ENCODE measurements around the gene GPC1. TPM values are rescaled to one million over a fixed set of nuclear protein-coding genes. Genes with fewer than 3 reads are reported as not detected.
A peak's percentile ranks its signal among the peaks of the same experiment; 100 is the strongest.
"Not testable (repeated sequence)": the region's sequence is repeated elsewhere in the genome, so short reads cannot be mapped to it uniquely, and the experiment has no call there.

The GPC1 gene
- total RNA-seq, 2 donors from 2014 or later = 37.8 to 69.7 TPM

DNA sequence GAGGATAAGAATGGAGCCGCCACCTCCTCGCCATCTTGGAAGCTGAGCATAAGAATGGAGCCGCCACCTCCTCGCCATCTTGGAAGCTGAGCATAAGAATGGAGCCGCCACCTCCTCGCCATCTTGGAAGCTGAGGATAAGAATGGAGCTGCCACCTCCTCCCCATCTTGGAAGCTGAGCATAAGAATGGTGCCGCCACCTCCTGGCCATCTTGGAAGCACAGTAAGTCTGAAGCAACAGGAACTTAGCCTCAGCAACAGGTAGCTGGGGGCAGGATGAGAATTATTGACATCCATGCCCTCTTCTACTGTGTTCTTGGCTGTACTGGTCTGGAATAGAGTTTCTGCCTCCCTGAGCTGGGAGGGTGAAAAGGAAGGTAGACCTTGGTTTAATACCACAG, 61.6 kb downstream of the GPC1 start:
- not testable (repeated sequence) for H3K36me3 ChIP-seq (ENCODE audit: control insufficient read depth, insufficient read depth, low read length); H3K9ac ChIP-seq (ENCODE audit: extremely low read depth, low read length, poor library complexity, severe bottlenecking); H3K27ac ChIP-seq (ENCODE audit: low read depth, low read length); H3K4me1 Mint-ChIP-seq; H3K27ac Mint-ChIP-seq; H3K4me3 Mint-ChIP-seq; H3K36me3 Mint-ChIP-seq (ENCODE audit: low read depth); H3K4me1 ChIP-seq (ENCODE audit: control insufficient read depth, insufficient read depth, low read length); H3K4me3 ChIP-seq (ENCODE audit: low read length); H3K27me3 ChIP-seq (ENCODE audit: control insufficient read depth, insufficient read depth, low read length, poor library complexity, severe bottlenecking)
- DNase-seq = peak; percentile 86
- peaks cover 14% of the 10 kb centered on the region for H3K9me3 ChIP-seq (ENCODE audit: control insufficient read depth, low read length)
- Mint-ChIP-seq H3K27me3 (ENCODE audit: insufficient read depth) (peaks cover 11% of the 10 kb centered on the region), H3K9me3 (peaks cover 31% of the 10 kb centered on the region)
- 82 to 94% methylated on average over 3 to 7 of the region's 7 CpGs for WGBS, 2 experiments (ENCODE audit: insufficient coverage in 1 of 2, insufficient read length in 1 of 2)
- TF ChIP-seq, protein P1, sequence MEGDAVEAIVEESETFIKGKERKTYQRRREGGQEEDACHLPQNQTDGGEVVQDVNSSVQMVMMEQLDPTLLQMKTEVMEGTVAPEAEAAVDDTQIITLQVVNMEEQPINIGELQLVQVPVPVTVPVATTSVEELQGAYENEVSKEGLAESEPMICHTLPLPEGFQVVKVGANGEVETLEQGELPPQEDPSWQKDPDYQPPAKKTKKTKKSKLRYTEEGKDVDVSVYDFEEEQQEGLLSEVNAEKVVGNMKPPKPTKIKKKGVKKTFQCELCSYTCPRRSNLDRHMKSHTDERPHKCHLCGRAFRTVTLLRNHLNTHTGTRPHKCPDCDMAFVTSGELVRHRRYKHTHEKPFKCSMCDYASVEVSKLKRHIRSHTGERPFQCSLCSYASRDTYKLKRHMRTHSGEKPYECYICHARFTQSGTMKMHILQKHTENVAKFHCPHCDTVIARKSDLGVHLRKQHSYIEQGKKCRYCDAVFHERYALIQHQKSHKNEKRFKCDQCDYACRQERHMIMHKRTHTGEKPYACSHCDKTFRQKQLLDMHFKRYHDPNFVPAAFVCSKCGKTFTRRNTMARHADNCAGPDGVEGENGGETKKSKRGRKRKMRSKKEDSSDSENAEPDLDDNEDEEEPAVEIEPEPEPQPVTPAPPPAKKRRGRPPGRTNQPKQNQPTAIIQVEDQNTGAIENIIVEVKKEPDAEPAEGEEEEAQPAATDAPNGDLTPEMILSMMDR (conservative IDR thresholded peaks at IDR 0.05) = peak; percentile 69

- peaks cover 23% of the 10 kb centered on the region for H3K9me3 Mint-ChIP-seq
- Histone ChIP-seq H3K9ac (ENCODE audit: extremely low read depth, low read length, poor library complexity, severe bottlenecking) (no peak overlapping the region), H3K27me3 (ENCODE audit: control insufficient read depth, insufficient read depth, low read length, poor library complexity, severe bottlenecking) (no peaks in the 10 kb centered on the region), H3K36me3 (ENCODE audit: control insufficient read depth, insufficient read depth, low read length) (no peaks in the 10 kb centered on the region), H3K4me3 (ENCODE audit: low read length) (no peak overlapping the region), H3K4me1 (ENCODE audit: control insufficient read depth, insufficient read depth, low read length) (no peaks in the 10 kb centered on the region), H3K9me3 (ENCODE audit: control insufficient read depth, low read length) (peaks cover 11% of the 10 kb centered on the region), H3K27ac (ENCODE audit: low read depth, low read length) (no peak overlapping the region)
- peaks cover 8% of the 10 kb centered on the region for H3K36me3 Mint-ChIP-seq (ENCODE audit: low read depth)
- WGBS, 2 experiments (ENCODE audit: insufficient coverage in 1 of 2, insufficient read length in 1 of 2) = 85 to 90% methylated on average over 7 to 13 of the region's 13 CpGs
- no peaks in the 10 kb centered on the region for H3K4me1 Mint-ChIP-seq
- no peak overlapping the region for H3K4me3 Mint-ChIP-seq
- TF ChIP-seq, protein P1 (conservative IDR thresholded peaks at IDR 0.05) = no peak
- peaks cover 8% of the 10 kb centered on the region for H3K27me3 Mint-ChIP-seq (ENCODE audit: insufficient read depth)
- no peak overlapping the region for H3K27ac Mint-ChIP-seq
- DNase-seq = peak; percentile 14
Observed at GRCh38 chr2:240498171-240498957, 62.9 kb downstream of the GPC1 start.

DNA sequence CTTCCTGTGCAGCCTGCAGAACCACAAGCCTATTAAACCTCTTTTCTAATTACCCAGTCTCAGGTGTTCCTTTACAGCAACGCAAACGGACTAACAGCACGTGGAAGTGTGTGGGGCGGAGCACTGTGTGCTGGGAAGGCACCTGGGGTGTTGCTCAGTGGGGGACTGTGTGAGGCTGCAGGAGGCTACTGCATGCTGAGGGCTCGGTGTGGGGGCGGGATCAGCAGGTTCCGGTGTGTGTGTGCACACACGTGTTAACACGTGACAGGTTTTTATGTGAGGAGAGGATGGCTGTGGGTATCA, 63.4 kb downstream of the GPC1 start:
- TF ChIP-seq, protein P1 (conservative IDR thresholded peaks at IDR 0.05) = no peak
- peak; percentile 31 for DNase-seq
- Mint-ChIP-seq H3K4me3 (no peak overlapping the region), H3K9me3 (peaks cover 17% of the 10 kb centered on the region), H3K27ac (no peak overlapping the region), H3K36me3 (ENCODE audit: low read depth) (peaks cover 7% of the 10 kb centered on the region), H3K27me3 (ENCODE audit: insufficient read depth) (peaks cover 5% of the 10 kb centered on the region), H3K4me1 (no peaks in the 10 kb centered on the region)
- Histone ChIP-seq H3K27me3 (ENCODE audit: control insufficient read depth, insufficient read depth, low read length, poor library complexity, severe bottlenecking) (no peaks in the 10 kb centered on the region), H3K9me3 (ENCODE audit: control insufficient read depth, low read length) (peaks cover 11% of the 10 kb centered on the region), H3K27ac (ENCODE audit: low read depth, low read length) (no peak overlapping the region), H3K36me3 (ENCODE audit: control insufficient read depth, insufficient read depth, low read length) (no peaks in the 10 kb centered on the region), H3K4me3 (ENCODE audit: low read length) (no peak overlapping the region), H3K4me1 (ENCODE audit: control insufficient read depth, insufficient read depth, low read length) (no peaks in the 10 kb centered on the region), H3K9ac (ENCODE audit: extremely low read depth, low read length, poor library complexity, severe bottlenecking) (no peak overlapping the region)
- 96% methylated on average over 9 of the region's 9 CpGs; no CpG with 5 or more reads in 1 of the 2 experiments for WGBS, 2 experiments (ENCODE audit: insufficient coverage in 1 of 2, insufficient read length in 1 of 2)

All from endodermal cell (in vitro differentiated cells).